Testis (tissue), 3 donors: ENCODE results near the gene SYNPO. TPM values are rescaled to one million over a fixed set of nuclear protein-coding genes. Genes with fewer than 3 reads are reported as not detected.
A peak's percentile ranks its signal among the peaks of the same experiment; 100 is the strongest.

Source experiments
- DNase-seq: peaks from one replicate; pipeline ENCODE4 v3.0.0-alpha.2; 2019
- H3K27ac ChIP-seq, 2 donors: fragments of 200-600 bp; sonication (generic); one replicate each; pipeline ENCODE4 v1.5.1; 2019
- H3K27me3 ChIP-seq: fragments of 200-600 bp; sonication (generic); one replicate; pipeline ENCODE4 v1.5.1; 2019
- H3K36me3 ChIP-seq: fragments of 200-600 bp; sonication (generic); one replicate; pipeline ENCODE4 v1.5.1; 2017; ENCODE audit warnings: low read depth; ENCODE audit errors: missing control alignments
- H3K4me1 ChIP-seq: fragments of 200-600 bp; sonication (generic); one replicate; pipeline ENCODE4 v1.5.1; 2019
- H3K4me3 ChIP-seq, 2 donors: fragments of 200-600 bp; sonication (generic); one replicate each; pipeline ENCODE4 v1.5.1; 2017 to 2019
- H3K9me3 ChIP-seq: fragments of 200-600 bp; sonication (generic); one replicate; pipeline ENCODE4 v1.5.1; 2017
- POLR2A ChIP-seq: fragments of 450-650 bp; IDR thresholded peaks from one replicate; pipeline ENCODE4 v1.6.1; 2017; ENCODE audit warnings: antibody characterized with exemption, mild to moderate bottlenecking, moderate library complexity
- WGBS, 2 donors: methylation state at CpG; one replicate each; pipeline ENCODE4 v1.1.5; 2018; 5-methylcytosine and 5-hydroxymethylcytosine counted together
- intact Hi-C: fragments of 100-400 bp; cut with DNase I; formaldehyde crosslinking; loops from one replicate; pipeline ENCODE4 v1.15.1; 2023; ENCODE audit warnings: low total_unique reads
- polyA plus RNA-seq: library from polyadenylated mRNA; stranded (reverse); fragments of 350-450 nt; fragmentation: Illumina TruSeq; extraction: RNeasy Lipid Tissue Mini Kit (QIAGEN cat#74804); gene quantifications from one replicate; pipeline ENCODE4 v1.2.3, GENCODE V29; 2014; ENCODE audit warnings: low read depth, low replicate concordance; ENCODE audit not compliant: insufficient read depth
- total RNA-seq, 2 donors: library from RNA; depleted of rRNA; stranded (reverse); fragments of >200 nt; gene quantifications; one replicate each; pipeline ENCODE4 v1.2.3, GENCODE V29; 2016
- TF ChIP-seq, protein P1 (sequence below), 3 experiments: fragments of 450-650 bp in 2 of 3; fragments of 200-600 bp in 1 of 3; sonication (generic) in 1 of 3; IDR thresholded peaks; one replicate each; pipeline ENCODE4 v1.5.1; 2016 to 2019; ENCODE audit warnings: antibody characterized with exemption in 3 of 3, mild to moderate bottlenecking in 2 of 3, moderate library complexity in 1 of 3

The SYNPO gene
- total and polyA plus RNA-seq, 3 donors from 2014 or later: 49.1 to 53.2 (median 52.2) TPM

- Histone ChIP-seq H3K27ac (no peak overlapping the region), H3K4me1 (peaks cover 48% of the 10 kb centered on the region), H3K27me3 (no peaks in the 10 kb centered on the region), H3K9me3 (no peaks in the 10 kb centered on the region), H3K4me3 (no peak overlapping the region), H3K36me3 (no peaks in the 10 kb centered on the region)
- DNase-seq: no peak
- no peak for TF ChIP-seq POLR2A
- TF ChIP-seq, protein P1, sequence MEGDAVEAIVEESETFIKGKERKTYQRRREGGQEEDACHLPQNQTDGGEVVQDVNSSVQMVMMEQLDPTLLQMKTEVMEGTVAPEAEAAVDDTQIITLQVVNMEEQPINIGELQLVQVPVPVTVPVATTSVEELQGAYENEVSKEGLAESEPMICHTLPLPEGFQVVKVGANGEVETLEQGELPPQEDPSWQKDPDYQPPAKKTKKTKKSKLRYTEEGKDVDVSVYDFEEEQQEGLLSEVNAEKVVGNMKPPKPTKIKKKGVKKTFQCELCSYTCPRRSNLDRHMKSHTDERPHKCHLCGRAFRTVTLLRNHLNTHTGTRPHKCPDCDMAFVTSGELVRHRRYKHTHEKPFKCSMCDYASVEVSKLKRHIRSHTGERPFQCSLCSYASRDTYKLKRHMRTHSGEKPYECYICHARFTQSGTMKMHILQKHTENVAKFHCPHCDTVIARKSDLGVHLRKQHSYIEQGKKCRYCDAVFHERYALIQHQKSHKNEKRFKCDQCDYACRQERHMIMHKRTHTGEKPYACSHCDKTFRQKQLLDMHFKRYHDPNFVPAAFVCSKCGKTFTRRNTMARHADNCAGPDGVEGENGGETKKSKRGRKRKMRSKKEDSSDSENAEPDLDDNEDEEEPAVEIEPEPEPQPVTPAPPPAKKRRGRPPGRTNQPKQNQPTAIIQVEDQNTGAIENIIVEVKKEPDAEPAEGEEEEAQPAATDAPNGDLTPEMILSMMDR (IDR thresholded peaks at IDR 0.05): no peak
- 54 to 66% methylated on average over 2 of the region's 2 CpGs for WGBS, 2 donors
- intact Hi-C loops: no loop called here
Measured at GRCh38 chr5:150622157-150622556, 18.3 kb upstream of the SYNPO start.

GRCh38 chr5:150623152-150623877 lies 17.1 kb upstream of the SYNPO start:
- Histone ChIP-seq H3K4me3 (no peak overlapping the region), H3K27me3 (no peaks in the 10 kb centered on the region), H3K27ac (no peak overlapping the region), H3K9me3 (no peaks in the 10 kb centered on the region), H3K36me3 (no peaks in the 10 kb centered on the region), H3K4me1 (peaks cover 50% of the 10 kb centered on the region)
- no peak for DNase-seq
- no peak for TF ChIP-seq POLR2A
- TF ChIP-seq, protein P1 (IDR thresholded peaks at IDR 0.05): no peak
- intact Hi-C loops: no loop called here
- 58 to 62% methylated on average over 7 of the region's 7 CpGs for WGBS, 2 donors

DNA sequence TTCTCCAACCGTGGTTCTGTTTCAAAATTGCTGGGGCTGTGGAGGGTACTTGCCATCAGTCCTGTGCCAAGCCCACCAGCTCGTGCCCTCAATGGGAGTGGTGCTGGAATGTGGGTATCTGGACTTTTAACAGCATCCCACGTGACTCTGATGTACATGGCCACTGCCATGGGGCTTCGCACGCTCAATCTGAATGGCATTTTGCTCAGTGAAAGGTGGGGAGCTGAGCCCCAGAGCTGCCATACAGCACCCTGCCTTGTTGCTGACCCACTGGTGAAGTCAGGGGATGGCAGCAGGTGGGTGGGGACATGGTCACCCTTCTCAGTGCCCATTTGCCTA lies 16.6 kb upstream of the SYNPO start:
- intact Hi-C loops: no loop called here

GRCh38 chr5:150624334-150625163 lies 15.9 kb upstream of the SYNPO start:
- Histone ChIP-seq H3K27ac (peak overlapping the region; percentile 86 to 89), H3K36me3 (no peaks in the 10 kb centered on the region), H3K4me1 (peaks cover 39% of the 10 kb centered on the region), H3K27me3 (no peaks in the 10 kb centered on the region), H3K9me3 (no peaks in the 10 kb centered on the region), H3K4me3 (peak overlapping the region; percentile 79 to 89)
- DNase-seq: no peak
- intact Hi-C loops: no loop called here
- TF ChIP-seq, protein P1 (IDR thresholded peaks at IDR 0.05): no peak
- TF ChIP-seq POLR2A: no peak
- 3 to 12% methylated on average over 7 to 33 of the region's 74 CpGs for WGBS, 2 donors

More for the DNA sequence above, 16.6 kb upstream of the SYNPO start:
- Histone ChIP-seq H3K9me3 (no peaks in the 10 kb centered on the region), H3K4me3 (no peak overlapping the region), H3K27me3 (no peaks in the 10 kb centered on the region), H3K27ac (no peak overlapping the region), H3K36me3 (no peaks in the 10 kb centered on the region), H3K4me1 (peaks cover 45% of the 10 kb centered on the region)
- WGBS, 2 donors: 68 to 76% methylated on average over 4 to 5 of the region's 5 CpGs
- TF ChIP-seq POLR2A: no peak
- TF ChIP-seq, protein P1 (IDR thresholded peaks at IDR 0.05): no peak
- no peak for DNase-seq
